GM18858 (cell line): Measurements from ENCODE around the gene IL17C.
"Not testable (repeated sequence)": the region's sequence is repeated elsewhere in the genome, so short reads cannot be mapped to it uniquely, and the experiment has no call there.

ENCODE experiments used
- ATAC-seq: cut with Tn5 transposase; IDR thresholded peaks from one replicate; pipeline ENCODE4 v1.9.1; 2021; ENCODE audit not compliant: unreplicated experiment

IL17C gene

GRCh38 chr16:88657371-88657770 lies 19.0 kb downstream of the IL17C start:
- ATAC-seq: no peak

GRCh38 chr16:88658714-88659113 lies 20.3 kb downstream of the IL17C start:
- ATAC-seq: no peak

GRCh38 chr16:88659160-88659559 lies 20.8 kb downstream of the IL17C start:
- no peak for ATAC-seq

- no peak for ATAC-seq
Measured at GRCh38 chr16:88661468-88661867, 23.1 kb downstream of the IL17C start.

GRCh38 chr16:88662222-88662842 lies 24.0 kb downstream of the IL17C start:
- ATAC-seq: peak; percentile 6

GRCh38 chr16:88662843-88663606 lies 24.7 kb downstream of the IL17C start, which contains the start of gene MVD:
Gene MVD, minus strand, starts transcription at chr16:88663091. Its CDS starts 11 bp downstream, at chr16:88663080.
- ATAC-seq: peak; percentile 85

GRCh38 chr16:88665148-88665547 lies 26.8 kb downstream of the IL17C start:
- ATAC-seq: no peak

- ATAC-seq: no peak
Measured at GRCh38 chr16:88665570-88665969, 27.2 kb downstream of the IL17C start.

- no peak for ATAC-seq
Measured at GRCh38 chr16:88667461-88667860, 29.1 kb downstream of the IL17C start.

- not testable (repeated sequence) for ATAC-seq
Measured at GRCh38 chr16:88669493-88669892, 31.1 kb downstream of the IL17C start.

GRCh38 chr16:88669980-88670379 lies 31.6 kb downstream of the IL17C start:
- ATAC-seq: no peak

- no peak for ATAC-seq
Measured at GRCh38 chr16:88671806-88672205, 33.4 kb downstream of the IL17C start.

GRCh38 chr16:88672776-88673175 lies 34.4 kb downstream of the IL17C start:
- no peak for ATAC-seq

GRCh38 chr16:88673716-88674379 lies 35.5 kb downstream of the IL17C start:
- no peak for ATAC-seq

GRCh38 chr16:88676502-88677242 lies 38.3 kb downstream of the IL17C start:
- ATAC-seq: no peak

GRCh38 chr16:88677721-88678120 lies 39.3 kb downstream of the IL17C start:
- ATAC-seq: no peak

GRCh38 chr16:88678224-88678979 lies 40.0 kb downstream of the IL17C start:
- ATAC-seq: no peak

GRCh38 chr16:88680554-88681083 lies 42.2 kb downstream of the IL17C start:
- no peak for ATAC-seq

- no peak for ATAC-seq
Measured at GRCh38 chr16:88681084-88681680, 42.8 kb downstream of the IL17C start.
